OCI-M2 (cell line): ENCODE results near the gene STEAP1.

ENCODE experiments used
- DNase-seq: peaks from one replicate; lab custom pipeline; 2025; ENCODE audit not compliant: unreplicated experiment; lab: John Stamatoyannopoulos, UW

STEAP1 gene

GRCh38 chr7:90211391-90212148 lies 57.3 kb downstream of the STEAP1 start, which contains the start of gene STEAP2:
Gene STEAP2, plus strand, starts transcription at chr7:90211740. Its CDS starts 13,343 bp downstream, at chr7:90225083.
- no peak for DNase-seq

GRCh38 chr7:90212149-90212495 lies 57.9 kb downstream of the STEAP1 start:
- no peak for DNase-seq

- no peak for DNase-seq
Observed at GRCh38 chr7:90213521-90213920, 59.3 kb downstream of the STEAP1 start.
